Measurements from ENCODE around the gene AIRE.

AIRE gene

DNA sequence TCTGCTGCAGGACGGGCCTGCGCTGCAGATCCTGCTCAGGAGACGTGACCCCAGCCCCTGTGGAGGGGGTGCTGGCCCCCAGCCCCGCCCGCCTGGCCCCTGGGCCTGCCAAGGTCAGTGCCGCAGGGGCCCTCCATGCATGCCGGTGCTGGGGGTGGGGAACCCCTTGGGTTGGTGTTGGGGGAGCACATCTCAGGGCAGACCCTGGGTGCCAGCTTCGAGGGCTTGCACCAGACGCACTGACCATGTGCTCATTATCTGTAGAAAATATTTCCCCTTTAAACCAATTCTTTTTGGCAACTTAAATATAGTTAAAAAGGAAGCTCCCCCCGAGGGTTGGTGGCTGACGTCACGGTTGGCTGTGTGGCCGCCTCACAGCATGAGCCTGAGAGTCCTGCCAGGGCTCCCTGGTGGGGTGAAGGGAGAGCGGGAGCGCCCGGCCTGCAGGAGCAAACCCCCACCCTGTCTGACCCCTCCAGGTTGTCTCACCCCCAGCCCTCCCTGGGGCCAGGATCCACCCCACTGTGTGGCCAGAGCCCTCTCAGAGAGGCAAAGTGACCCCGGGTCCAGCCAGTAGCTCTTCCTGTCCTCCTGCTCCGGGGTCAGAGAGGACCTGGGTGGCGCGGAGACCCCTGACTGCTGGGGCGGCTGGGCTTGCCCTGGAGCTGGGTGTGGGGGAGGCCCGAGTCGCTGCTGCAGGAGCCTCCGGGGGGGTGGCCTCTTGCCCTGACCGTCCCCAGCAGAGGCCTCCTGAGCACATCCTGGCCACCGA, 8.9 kb downstream of the AIRE start:
- Histone ChIP-seq H3K9ac (ENCODE audit: insufficient read length) (no peak overlapping the region), H3K27ac (no peak overlapping the region)
- no peak for DNase-seq (ENCODE audit: low read depth, low spot score)

DNA sequence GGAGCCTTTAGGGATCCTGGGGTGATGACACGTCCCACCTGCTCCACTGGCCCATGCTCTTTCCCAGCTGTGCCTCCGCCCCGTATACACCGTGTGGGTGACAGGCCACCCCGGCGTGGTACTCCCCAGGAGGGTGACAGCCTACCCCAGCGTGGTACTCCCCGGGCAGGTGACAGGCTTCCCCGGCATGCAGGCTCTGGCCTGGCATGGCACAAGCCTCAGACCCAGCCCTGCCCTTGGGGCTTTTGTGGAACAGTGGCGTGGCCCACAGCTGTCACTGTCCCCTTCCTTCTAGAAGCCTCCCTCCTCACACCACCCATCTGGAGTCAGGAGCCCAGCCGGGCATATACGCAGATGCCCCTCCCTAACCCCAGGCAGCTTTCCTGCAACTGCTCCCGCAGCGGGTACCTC, 9.5 kb downstream of the AIRE start:
- Histone ChIP-seq H3K9me3 (ENCODE audit: low read depth, low read length) (no peaks in the 10 kb centered on the region), H3K9ac (ENCODE audit: insufficient read length) (no peak overlapping the region), H3K4me3 (no peak overlapping the region), H3K27ac (no peak overlapping the region), H3K36me3 (ENCODE audit: insufficient read depth, low read length) (no peaks in the 10 kb centered on the region)
- no peak for TF ChIP-seq EZH2 (IDR thresholded peaks at IDR 0.05)
- no peak for TF ChIP-seq FOXP2 (optimal IDR thresholded peaks at IDR 0.05; ENCODE audit: control extremely low read depth, extremely low read length, insufficient read depth)
- no peak for TF ChIP-seq POLR2AphosphoS5 (IDR thresholded peaks at IDR 0.05; ENCODE audit: borderline replicate concordance, low read depth, low read length)
- no peak for DNase-seq (ENCODE audit: low read depth, low spot score)

More for the DNA sequence above, 8.9 kb downstream of the AIRE start:
- no peaks in the 10 kb centered on the region for H3K36me3 ChIP-seq (ENCODE audit: insufficient read depth, low read length)
- H3K9me3 ChIP-seq (ENCODE audit: low read depth, low read length), result no peaks in the 10 kb centered on the region
- no peak for TF ChIP-seq FOXP2 (optimal IDR thresholded peaks at IDR 0.05; ENCODE audit: control extremely low read depth, extremely low read length, insufficient read depth)
- TF ChIP-seq EZH2 (IDR thresholded peaks at IDR 0.05), result no peak
- TF ChIP-seq POLR2AphosphoS5 (IDR thresholded peaks at IDR 0.05; ENCODE audit: borderline replicate concordance, low read depth, low read length), result no peak
- H3K4me3 ChIP-seq, result no peak overlapping the region

DNA sequence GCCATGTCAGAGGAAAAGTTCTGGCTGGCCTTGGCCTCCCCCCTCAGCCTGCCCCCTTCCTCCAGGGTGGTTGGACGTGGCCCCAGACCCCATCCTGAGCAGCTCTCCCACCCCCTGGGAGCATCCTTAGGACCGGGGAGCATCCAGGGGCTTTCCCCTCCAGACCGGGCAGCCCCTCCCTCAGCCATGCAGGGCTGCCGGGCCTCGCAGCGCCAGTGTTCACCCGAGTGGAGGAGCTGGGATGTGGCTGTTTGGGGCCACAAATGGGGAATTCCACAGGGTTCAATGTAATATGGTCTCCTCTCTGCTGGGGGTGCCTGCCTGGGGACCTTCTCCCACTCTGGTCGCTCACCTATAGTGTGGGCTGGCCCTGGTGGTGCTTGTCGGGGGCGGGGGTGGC, 10.0 kb downstream of the AIRE start:
- TF ChIP-seq EZH2 (IDR thresholded peaks at IDR 0.05) (no peak), POLR2AphosphoS5 (IDR thresholded peaks at IDR 0.05; ENCODE audit: borderline replicate concordance, low read depth, low read length) (no peak), FOXP2 (optimal IDR thresholded peaks at IDR 0.05; ENCODE audit: control extremely low read depth, extremely low read length, insufficient read depth) (no peak)
- Histone ChIP-seq H3K27ac (no peak overlapping the region), H3K9ac (ENCODE audit: insufficient read length) (no peak overlapping the region), H3K9me3 (ENCODE audit: low read depth, low read length) (no peaks in the 10 kb centered on the region), H3K4me3 (no peak overlapping the region), H3K36me3 (ENCODE audit: insufficient read depth, low read length) (no peaks in the 10 kb centered on the region)
- no peak for DNase-seq (ENCODE audit: low read depth, low spot score)

DNA sequence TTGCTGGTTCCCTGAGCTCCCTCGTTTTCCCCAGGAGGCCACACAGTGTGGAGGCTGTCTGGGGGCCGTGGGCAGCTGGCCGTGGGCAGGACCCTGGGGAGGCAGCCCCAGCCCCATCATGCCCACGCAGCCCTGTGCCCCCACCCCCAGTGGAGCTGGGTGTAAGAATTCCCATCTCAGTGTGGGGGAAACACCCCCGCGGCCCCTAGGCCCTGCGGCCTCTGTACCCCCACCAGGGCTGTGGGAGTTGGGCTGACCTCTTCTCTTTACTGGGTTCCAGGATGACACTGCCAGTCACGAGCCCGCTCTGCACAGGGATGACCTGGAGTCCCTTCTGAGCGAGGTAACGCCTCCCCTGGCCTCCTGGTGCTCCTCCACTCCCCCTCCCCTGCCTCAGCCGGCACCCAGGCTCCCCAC, 10.4 kb downstream of the AIRE start:
- no peaks in the 10 kb centered on the region for H3K9me3 ChIP-seq (ENCODE audit: low read depth, low read length)
- TF ChIP-seq EZH2 (IDR thresholded peaks at IDR 0.05) (no peak), FOXP2 (optimal IDR thresholded peaks at IDR 0.05; ENCODE audit: control extremely low read depth, extremely low read length, insufficient read depth) (no peak), POLR2AphosphoS5 (IDR thresholded peaks at IDR 0.05; ENCODE audit: borderline replicate concordance, low read depth, low read length) (no peak)
- no peak overlapping the region for H3K4me3 ChIP-seq
- H3K36me3 ChIP-seq (ENCODE audit: insufficient read depth, low read length), result no peaks in the 10 kb centered on the region
- H3K27ac ChIP-seq, result no peak overlapping the region
- no peak for DNase-seq (ENCODE audit: low read depth, low spot score)
- no peak overlapping the region for H3K9ac ChIP-seq (ENCODE audit: insufficient read length)

DNA sequence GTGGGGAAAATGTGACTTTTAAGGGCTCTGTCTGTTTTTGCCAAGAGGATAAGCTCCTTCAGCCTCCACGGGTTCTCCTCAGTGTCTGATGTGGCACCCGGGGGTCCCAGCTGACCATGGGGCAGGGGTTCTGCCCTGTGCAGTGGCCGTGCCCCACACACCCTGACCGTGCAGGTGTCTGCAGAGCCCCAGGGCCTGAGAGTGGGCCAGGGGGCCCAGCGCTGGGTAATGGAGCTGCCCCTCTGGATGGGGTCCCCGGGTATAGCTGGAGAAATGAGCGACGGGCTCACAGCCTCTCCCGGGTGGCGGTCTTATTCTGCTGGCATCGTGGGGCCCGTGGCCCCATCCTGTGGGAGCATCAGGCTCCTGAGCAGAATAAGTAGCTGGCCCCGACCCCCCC, 11.2 kb downstream of the AIRE start:
- Histone ChIP-seq H3K36me3 (ENCODE audit: insufficient read depth, low read length) (no peaks in the 10 kb centered on the region), H3K9ac (ENCODE audit: insufficient read length) (no peak overlapping the region), H3K27ac (no peak overlapping the region), H3K4me3 (no peak overlapping the region), H3K9me3 (ENCODE audit: low read depth, low read length) (no peaks in the 10 kb centered on the region)
- TF ChIP-seq POLR2AphosphoS5 (IDR thresholded peaks at IDR 0.05; ENCODE audit: borderline replicate concordance, low read depth, low read length) (no peak), FOXP2 (optimal IDR thresholded peaks at IDR 0.05; ENCODE audit: control extremely low read depth, extremely low read length, insufficient read depth) (no peak), EZH2 (IDR thresholded peaks at IDR 0.05) (no peak)
- DNase-seq (ENCODE audit: low read depth, low spot score), result no peak

DNA sequence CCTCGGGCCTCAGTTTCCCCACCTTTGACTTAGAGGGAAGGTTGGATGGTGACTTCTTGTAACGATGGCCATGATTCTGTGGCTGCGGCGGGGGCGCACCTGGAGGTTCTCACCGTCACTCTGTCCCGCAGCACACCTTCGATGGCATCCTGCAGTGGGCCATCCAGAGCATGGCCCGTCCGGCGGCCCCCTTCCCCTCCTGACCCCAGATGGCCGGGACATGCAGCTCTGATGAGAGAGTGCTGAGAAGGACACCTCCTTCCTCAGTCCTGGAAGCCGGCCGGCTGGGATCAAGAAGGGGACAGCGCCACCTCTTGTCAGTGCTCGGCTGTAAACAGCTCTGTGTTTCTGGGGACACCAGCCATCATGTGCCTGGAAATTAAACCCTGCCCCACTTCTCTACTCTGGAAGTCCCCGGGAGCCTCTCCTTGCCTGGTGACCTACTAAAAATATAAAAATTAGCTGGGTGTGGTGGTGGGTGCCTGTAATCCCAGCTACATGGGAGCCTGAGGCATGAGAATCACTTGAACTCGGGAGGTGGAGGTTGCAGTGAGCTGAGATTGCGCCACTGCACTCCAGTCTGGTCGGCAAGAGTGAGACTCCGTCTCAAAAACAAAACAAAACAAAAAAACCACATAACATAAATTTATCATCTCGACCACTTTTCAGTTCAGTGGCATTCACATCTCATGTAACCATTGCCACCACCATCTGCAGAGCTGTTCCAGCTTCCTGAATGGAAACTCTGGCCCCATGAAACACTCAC, 12.0 kb downstream of the AIRE start:
- Histone ChIP-seq H3K9me3 (ENCODE audit: low read depth, low read length) (no peaks in the 10 kb centered on the region), H3K9ac (ENCODE audit: insufficient read length) (no peak overlapping the region), H3K4me3 (no peak overlapping the region), H3K36me3 (ENCODE audit: insufficient read depth, low read length) (no peaks in the 10 kb centered on the region), H3K27ac (no peak overlapping the region)
- DNase-seq (ENCODE audit: low read depth, low spot score), result peak; percentile 42
- TF ChIP-seq EZH2 (IDR thresholded peaks at IDR 0.05) (no peak), FOXP2 (optimal IDR thresholded peaks at IDR 0.05; ENCODE audit: control extremely low read depth, extremely low read length, insufficient read depth) (peak; percentile 75), POLR2AphosphoS5 (IDR thresholded peaks at IDR 0.05; ENCODE audit: borderline replicate concordance, low read depth, low read length) (no peak)

DNA sequence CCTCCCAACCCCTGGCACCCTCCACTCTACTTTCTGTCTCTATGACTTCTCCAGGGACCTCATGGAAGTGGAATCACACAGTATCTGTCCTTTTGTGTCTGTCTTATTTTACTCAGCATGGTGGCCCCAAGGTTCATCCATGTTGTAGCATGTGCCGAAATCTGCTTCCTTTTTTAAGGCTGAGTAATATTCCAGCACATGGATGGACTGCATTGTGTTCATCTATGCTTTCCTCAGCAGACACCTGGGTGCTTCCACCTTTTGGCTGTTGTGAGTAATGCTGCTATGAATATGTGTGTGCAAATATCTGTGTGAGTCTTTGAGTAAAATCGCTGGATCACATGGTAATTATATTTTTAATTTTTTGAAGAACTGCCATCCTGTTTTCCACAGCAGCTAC, 12.6 kb downstream of the AIRE start:
- no peak overlapping the region for H3K27ac ChIP-seq
- no peak overlapping the region for H3K9ac ChIP-seq (ENCODE audit: insufficient read length)
- DNase-seq (ENCODE audit: low read depth, low spot score), result no peak

DNA sequence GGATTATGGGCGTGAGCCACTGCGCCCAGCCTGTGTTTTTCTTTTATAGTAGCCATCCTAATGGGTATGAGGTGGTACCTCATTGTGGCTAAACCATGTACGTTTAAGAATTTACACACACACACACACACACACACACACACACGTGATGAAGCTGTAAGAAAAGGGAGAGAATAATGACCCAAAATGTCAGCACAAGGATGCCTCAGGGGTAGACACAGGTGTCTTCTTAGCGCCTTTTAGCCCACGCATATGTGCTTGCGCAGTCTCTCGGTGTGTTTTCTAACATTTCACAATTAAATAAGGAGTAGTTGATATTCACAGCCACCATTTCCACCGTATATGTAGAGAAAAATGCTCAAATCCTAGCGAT, 13.4 kb downstream of the AIRE start:
- Histone ChIP-seq H3K36me3 (ENCODE audit: insufficient read depth, low read length) (no peaks in the 10 kb centered on the region), H3K4me3 (peak overlapping the region; percentile 91), H3K27ac (peak overlapping the region; percentile 35; the same call in 1 of the 2 replicates), H3K9ac (ENCODE audit: insufficient read length) (peak overlapping the region; percentile 75), H3K9me3 (ENCODE audit: low read depth, low read length) (no peaks in the 10 kb centered on the region)
- TF ChIP-seq EZH2 (IDR thresholded peaks at IDR 0.05) (no peak), FOXP2 (optimal IDR thresholded peaks at IDR 0.05; ENCODE audit: control extremely low read depth, extremely low read length, insufficient read depth) (no peak), POLR2AphosphoS5 (IDR thresholded peaks at IDR 0.05; ENCODE audit: borderline replicate concordance, low read depth, low read length) (no peak)
- DNase-seq (ENCODE audit: low read depth, low spot score), result no peak

More for the DNA sequence above, 12.6 kb downstream of the AIRE start:
- Histone ChIP-seq H3K9me3 (ENCODE audit: low read depth, low read length) (no peaks in the 10 kb centered on the region), H3K4me3 (no peak overlapping the region), H3K36me3 (ENCODE audit: insufficient read depth, low read length) (no peaks in the 10 kb centered on the region)
- no peak for TF ChIP-seq FOXP2 (optimal IDR thresholded peaks at IDR 0.05; ENCODE audit: control extremely low read depth, extremely low read length, insufficient read depth)

Data from SK-N-MC (cell line).